ENCODE measurements around the gene RUFY3.

DNA sequence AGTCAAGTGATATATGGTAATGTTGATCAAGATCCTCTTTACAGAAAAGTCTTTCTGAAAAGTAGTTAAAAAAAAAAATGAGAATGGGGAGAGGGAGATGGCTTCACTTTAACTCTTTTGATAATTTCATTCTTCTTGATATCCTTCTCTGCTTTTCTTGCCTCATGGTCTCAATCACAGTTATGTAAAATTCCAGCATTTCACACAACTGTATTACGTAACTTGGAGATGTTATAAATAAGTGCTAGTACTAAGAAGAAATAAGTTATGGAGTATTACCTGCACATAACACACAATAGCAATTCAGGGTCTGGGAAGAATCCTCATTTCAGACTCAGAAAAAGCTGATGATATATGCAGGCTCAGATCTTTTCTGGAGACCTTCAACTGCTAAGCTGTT, 22.0 kb downstream of the RUFY3 start:
- TF ChIP-seq EZH2 (IDR thresholded peaks at IDR 0.05; ENCODE audit: borderline replicate concordance, low read depth, low read length, poor library complexity, severe bottlenecking) (no peak), CTCF (conservative IDR thresholded peaks at IDR 0.05; ENCODE audit: low read depth, low read length) (no peak)

Measured in A673 (cell line).